HG03575 (cell line): ENCODE measurements around the gene ATOX1.
A peak's percentile ranks its signal among the peaks of the same experiment; 100 is the strongest.
"Not testable (repeated sequence)": the region's sequence is repeated elsewhere in the genome, so short reads cannot be mapped to it uniquely, and the experiment has no call there.

ENCODE experiments used
- ATAC-seq: cut with Tn5 transposase; IDR thresholded peaks from one replicate; pipeline ENCODE4 v1.9.1; 2021; ENCODE audit not compliant: unreplicated experiment, insufficient number of reproducible peaks, low FRiP score; ENCODE audit errors: extremely low read depth

ATOX1 gene, protein sequence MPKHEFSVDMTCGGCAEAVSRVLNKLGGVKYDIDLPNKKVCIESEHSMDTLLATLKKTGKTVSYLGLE

DNA sequence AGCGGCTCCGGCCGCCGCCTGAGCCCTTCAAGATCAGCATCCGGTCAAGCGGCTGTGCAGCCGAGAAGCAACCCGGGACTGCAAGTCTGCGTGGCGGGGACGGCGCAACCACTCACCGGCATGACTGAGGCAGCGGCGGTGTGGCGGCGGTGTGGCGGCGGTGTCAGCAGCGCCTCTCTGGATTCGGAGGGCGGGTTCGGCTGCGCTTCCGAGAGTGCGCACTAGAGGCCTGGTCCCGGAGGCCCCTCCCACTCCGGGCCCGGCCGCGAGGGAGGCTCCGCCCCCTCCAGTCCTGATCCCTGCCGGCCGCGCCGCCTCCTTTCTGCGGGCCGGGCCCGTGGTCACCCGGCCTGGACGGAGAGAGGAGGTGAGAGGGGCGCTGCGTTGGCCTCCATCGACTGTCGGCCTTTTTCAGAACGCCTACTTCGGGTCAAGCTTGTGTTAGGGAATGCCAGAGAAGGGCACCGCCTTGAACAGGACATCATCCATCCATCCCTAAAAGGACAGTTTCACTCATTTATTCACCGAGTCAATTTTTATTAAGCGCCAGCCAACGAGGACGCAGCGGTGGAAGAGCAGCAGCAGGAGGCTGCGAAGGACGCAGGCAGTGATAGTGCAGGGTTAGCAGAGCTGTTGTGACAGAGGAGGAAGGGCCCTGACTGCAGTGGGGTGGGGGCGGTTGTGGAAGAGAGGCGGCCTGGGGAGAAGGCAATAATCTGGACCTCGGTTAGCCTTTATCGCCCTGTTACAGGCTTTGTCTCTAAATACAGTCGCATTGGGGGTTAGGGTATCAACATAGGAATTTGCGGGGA, at the start of gene ATOX1:
Gene ATOX1, minus strand, starts transcription at position 202 of the 812 bp plus-strand sequence. Its CDS starts 80 bp downstream, at position 122.
- ATAC-seq, result peak; percentile 39

DNA sequence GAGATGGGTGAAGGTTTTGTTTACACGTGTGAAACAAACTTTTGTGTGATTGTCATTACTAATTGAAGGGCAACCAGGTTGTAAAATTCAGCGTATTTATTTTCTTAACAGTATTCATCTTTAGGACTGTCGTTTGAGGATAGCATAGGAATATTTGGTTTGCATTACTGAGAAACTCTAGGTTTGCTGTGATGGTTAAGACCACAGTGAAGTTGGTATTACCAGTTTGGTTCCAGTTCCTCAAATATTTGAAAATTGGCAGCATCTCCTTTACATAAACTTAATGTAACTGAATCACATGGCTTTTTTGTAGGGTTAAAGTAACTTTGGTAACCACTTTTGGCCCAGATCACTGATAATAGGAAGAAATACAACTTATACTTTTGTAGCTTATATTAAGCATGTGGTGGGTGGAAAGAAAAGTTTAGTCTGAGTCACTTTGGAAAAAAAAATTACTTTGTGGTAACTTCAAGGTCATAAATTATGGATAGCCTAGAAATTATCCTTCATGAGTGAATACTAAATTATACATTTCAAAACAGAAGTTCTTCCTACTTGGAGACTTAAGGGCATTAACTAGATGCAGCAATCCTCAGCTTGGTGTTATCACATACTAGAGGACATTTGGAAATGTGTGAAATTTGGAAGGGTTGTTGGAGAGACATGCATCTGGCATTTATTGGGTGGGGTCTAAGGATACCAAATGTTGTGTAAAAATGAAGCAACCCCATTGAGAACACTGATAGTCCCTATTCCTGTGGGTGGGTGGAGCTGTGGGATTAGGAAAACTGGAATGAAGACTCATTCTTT, 47.2 kb upstream of the ATOX1 start:
- ATAC-seq, result no peak

DNA sequence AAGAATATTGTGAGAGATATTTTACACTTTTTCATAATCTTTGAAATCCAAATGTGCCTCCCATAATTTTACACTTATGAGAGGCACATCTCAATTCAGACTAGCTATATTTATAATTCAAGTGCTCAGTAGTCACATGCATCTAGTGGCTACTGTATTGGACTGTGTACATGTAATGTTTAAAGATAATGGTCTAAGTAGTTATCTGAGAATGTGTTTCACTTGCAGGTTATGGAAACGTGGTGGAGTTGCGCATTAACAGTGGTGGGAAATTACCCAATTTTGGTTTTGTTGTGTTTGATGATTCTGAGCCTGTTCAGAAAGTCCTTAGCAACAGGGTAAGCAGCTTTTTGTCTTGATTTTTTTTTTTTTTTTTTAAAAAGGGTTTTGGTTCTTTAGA, 42.1 kb upstream of the ATOX1 start:
- no peak for ATAC-seq

GRCh38 chr5:151799407-151799806, 41.0 kb upstream of the ATOX1 start:
- ATAC-seq, result no peak

GRCh38 chr5:151798674-151799073, 40.2 kb upstream of the ATOX1 start:
- ATAC-seq, result no peak

DNA sequence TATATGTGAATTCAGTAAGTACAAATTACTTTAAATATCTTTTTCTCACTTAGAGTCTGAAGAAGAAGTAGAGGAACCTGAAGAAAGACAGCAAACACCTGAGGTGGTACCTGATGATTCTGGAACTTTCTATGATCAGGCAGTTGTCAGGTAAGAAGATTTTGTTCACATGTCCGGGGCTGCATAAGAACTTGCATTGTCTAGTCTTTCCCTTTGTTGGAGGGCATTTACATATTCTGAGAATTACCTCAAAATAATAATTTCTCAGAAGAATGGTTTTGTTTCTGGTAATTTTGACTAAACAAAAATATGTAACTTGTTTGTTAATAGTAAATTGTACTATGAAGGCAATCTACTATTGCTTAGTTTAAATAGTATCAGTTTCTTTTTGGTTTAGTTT, 37.0 kb upstream of the ATOX1 start:
- ATAC-seq, result no peak

DNA sequence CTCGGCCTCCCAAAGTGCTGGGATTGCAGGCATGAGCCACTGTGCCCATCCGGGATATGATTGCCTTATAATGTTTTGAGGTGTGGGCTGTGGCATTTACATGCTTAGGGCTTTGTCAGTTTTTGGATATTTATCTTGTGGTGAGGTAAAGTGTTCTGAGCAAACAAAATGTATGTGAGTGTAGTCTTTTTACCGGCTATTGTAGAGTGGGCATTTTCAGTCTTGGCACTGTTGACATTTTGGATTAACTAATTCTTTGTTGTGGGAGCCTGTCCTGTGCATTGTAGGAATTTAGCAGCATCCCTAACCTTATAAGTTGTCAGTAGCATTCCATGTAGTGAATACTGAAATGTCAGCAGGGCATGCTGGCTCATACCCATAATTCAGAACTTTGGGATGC, 34.9 kb upstream of the ATOX1 start:
- ATAC-seq, result no peak

- no peak for ATAC-seq
These were observed 29.4 kb upstream of the ATOX1 start for GRCh38 chr5:151787817-151788216.

GRCh38 chr5:151786468-151786867, 28.0 kb upstream of the ATOX1 start:
- ATAC-seq, result no peak

GRCh38 chr5:151784141-151784540, 25.7 kb upstream of the ATOX1 start:
- ATAC-seq, result no peak

- ATAC-seq, result not testable (repeated sequence)
These were observed 25.2 kb upstream of the ATOX1 start for GRCh38 chr5:151783664-151784063.

DNA sequence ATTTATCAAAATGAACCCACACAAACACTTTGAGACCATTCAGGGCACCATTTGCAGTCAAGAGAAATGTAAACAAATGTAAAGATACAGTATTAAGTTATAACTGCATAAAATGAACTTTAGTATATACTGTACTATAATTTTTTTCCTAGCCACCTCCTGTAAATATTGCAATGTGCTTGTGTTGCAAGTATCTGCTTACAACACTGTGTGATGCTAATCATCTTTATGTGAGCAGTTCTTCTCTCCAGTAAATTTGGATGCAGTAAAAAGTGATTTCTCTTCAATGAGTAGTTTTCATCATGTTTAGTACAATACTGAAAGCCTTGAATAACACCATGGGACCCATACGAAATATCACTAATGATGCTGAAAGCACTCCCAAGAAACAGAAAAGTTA, 22.8 kb upstream of the ATOX1 start:
- ATAC-seq, result no peak

DNA sequence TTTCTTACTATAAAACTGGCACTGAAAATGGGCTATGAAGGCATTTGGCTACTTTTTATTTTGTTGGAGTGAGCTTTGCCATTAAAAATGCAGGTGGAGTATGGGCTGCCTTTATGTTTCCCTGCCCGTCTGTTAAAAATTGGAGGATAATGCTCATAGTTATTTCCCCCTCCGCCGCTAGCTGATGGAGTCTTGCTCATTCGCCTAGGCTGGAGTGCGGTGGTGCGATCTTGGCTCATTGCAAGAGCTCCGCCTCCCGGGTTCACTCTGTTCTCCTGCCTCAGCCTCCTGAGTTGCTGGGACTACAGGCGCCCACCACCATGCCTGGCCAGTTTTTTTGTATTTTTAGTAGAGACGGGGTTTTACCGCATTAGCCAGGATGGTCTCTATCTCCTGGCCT, 21.9 kb upstream of the ATOX1 start:
- ATAC-seq, result no peak

GRCh38 chr5:151779531-151780125, 21.2 kb upstream of the ATOX1 start:
- ATAC-seq, result no peak

DNA sequence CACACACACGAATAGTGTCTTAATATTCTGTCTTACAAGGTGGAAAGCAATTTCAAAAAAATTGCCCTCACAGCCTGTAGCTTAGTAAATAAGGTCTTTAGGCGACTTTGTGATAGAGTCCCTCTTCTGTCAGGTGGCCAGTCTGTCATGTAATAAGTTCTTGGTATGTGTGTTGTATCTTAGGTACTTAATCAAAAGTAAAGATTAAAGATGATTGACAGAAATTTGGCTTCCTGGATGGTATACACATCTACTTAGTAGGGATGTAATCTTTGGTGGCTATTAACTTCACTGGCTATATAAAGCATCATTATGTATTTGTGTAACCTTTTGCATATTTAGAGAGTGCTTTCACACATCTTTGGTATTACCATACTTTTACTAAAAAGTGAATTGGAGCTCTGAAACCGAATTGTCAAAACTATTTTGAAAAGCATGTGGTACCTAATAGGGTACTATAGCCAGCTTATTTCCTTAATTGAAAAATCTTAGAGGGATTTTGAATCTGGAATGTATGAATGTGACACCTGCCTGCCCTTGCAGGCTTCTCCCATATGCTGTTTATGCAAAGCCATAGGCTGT, 16.7 kb upstream of the ATOX1 start:
- ATAC-seq, result no peak

- ATAC-seq, result no peak
These were observed 15.5 kb upstream of the ATOX1 start for GRCh38 chr5:151773951-151774350.

DNA sequence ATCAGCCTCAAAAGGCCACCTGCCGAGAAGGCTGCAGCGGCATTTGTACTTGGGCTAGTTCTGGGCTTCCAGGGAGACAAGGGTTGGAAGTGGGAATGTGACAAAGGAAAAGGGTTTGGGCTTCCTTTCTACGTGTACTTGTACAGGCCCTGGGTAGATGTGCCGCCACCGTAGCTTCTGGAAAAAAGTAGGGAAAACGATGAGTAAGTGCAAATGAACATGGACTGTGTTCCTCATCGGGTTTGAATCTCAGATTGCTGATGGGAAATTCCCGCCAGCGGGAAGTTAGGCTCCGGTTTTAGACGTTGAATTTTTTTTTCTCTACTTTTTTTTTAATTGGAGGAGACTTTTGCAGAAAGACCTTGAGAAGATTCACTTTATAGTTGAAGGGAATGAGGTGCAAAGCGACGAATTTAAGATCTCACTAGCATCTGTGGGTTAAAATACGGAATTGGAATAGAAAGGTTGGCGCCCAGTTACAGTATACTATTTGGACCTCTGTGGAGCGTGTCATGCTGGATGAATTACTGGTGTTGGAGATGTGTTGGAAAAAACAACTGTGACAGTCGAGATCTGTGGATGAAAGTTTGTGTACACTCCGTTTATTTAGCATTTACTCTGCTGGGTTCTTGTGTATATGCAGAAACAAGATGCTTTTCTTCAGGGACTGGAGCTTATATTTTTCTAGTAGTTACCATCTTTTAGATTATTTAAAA, 14.6 kb upstream of the ATOX1 start:
- no peak for ATAC-seq

GRCh38 chr5:151772029-151772845, 13.8 kb upstream of the ATOX1 start:
- ATAC-seq, result no peak
